Keratinocyte (primary cell): ENCODE data around the gene DCAF15. TPM values are rescaled to one million over a fixed set of nuclear protein-coding genes. Genes with fewer than 3 reads are reported as not detected.

Experiments used
- DNase-seq: peaks from one replicate; pipeline ENCODE4 v3.0.0-alpha.2; 2011; ENCODE audit warnings: low read depth, missing footprints, low spot score
- FAIRE-seq: peaks from 2 replicates; lab custom pipeline; 2011; peaks lifted over from hg19 to GRCh38; lab: Jason Lieb, UNC
- H2AFZ ChIP-seq: 2 replicates; pipeline ENCODE4 v1.6.0; 2012; ENCODE audit warnings: low read length, control low read depth, inconsistent platforms; ENCODE audit not compliant: control insufficient read depth
- H3K27ac ChIP-seq: 2 replicates; pipeline ENCODE4 v1.5.1; 2011; ENCODE audit warnings: low read length; ENCODE audit not compliant: control insufficient read depth, insufficient read depth
- H3K27me3 ChIP-seq: 3 replicates; pipeline ENCODE4 v1.6.0; 2011; ENCODE audit warnings: low read length; ENCODE audit not compliant: control insufficient read depth, insufficient read depth; ENCODE audit errors: extremely low read depth
- H3K36me3 ChIP-seq, 2 experiments: 2 replicates in 1 of 2; 3 replicates in 1 of 2; pipeline ENCODE4 v1.5.1; 2011; ENCODE audit warnings: low read length in 2 of 2, mild to moderate bottlenecking in 1 of 2; ENCODE audit not compliant: control insufficient read depth in 2 of 2, insufficient read depth in 2 of 2; ENCODE audit errors: extremely low read depth in 1 of 2
- H3K4me1 ChIP-seq: 3 replicates; pipeline ENCODE4 v1.5.1; 2011; ENCODE audit warnings: low read length; ENCODE audit not compliant: control insufficient read depth, insufficient read depth; ENCODE audit errors: extremely low read depth
- H3K4me2 ChIP-seq: 3 replicates; pipeline ENCODE4 v1.6.0; 2011; ENCODE audit warnings: low read depth, low read length; ENCODE audit not compliant: control insufficient read depth, insufficient read depth; ENCODE audit errors: extremely low read depth
- H3K4me3 ChIP-seq, 3 experiments: fragments of 200-600 bp in 1 of 3; sonication (generic) in 1 of 3; 2 replicates in 2 of 3; 3 replicates in 1 of 3; pipeline ENCODE4 v1.5.1; 2011 to 2016; ENCODE audit warnings: low read length in 3 of 3, mild to moderate bottlenecking in 3 of 3, control low read depth in 2 of 3, inconsistent platforms in 1 of 3, low read depth in 1 of 3, mixed read lengths in 1 of 3, mixed run types in 1 of 3, moderate library complexity in 1 of 3; ENCODE audit not compliant: control insufficient read depth in 2 of 3, insufficient read depth in 2 of 3; ENCODE audit errors: extremely low read depth in 1 of 3
- H3K79me2 ChIP-seq: 2 replicates; pipeline ENCODE4 v1.6.0; 2012; ENCODE audit warnings: low read length; ENCODE audit not compliant: control insufficient read depth, insufficient read depth
- H3K9ac ChIP-seq: 3 replicates; pipeline ENCODE4 v1.6.0; 2011; ENCODE audit warnings: low read length; ENCODE audit not compliant: control insufficient read depth, insufficient read depth; ENCODE audit errors: extremely low read depth
- H3K9me1 ChIP-seq: 3 replicates; pipeline ENCODE4 v1.6.0; 2011; ENCODE audit warnings: low read length; ENCODE audit not compliant: control insufficient read depth, insufficient read depth; ENCODE audit errors: extremely low read depth
- H3K9me3 ChIP-seq: 2 replicates; pipeline ENCODE4 v1.5.1; 2012; ENCODE audit warnings: low read depth, low read length; ENCODE audit not compliant: control insufficient read depth
- H4K20me1 ChIP-seq: 3 replicates; pipeline ENCODE4 v1.6.0; 2011; ENCODE audit warnings: low read length; ENCODE audit not compliant: control insufficient read depth, insufficient read depth; ENCODE audit errors: extremely low read depth
- CTCF ChIP-seq, 3 experiments: IDR thresholded peaks in 1 of 3; conservative IDR thresholded peaks in 1 of 3; optimal IDR thresholded peaks in 1 of 3; 2 replicates in 2 of 3; 3 replicates in 1 of 3; pipeline versions ENCODE3 to v1.5.1; 2011; ENCODE audit warnings: low read length in 3 of 3, mild to moderate bottlenecking in 3 of 3, moderate library complexity in 2 of 3, control low read depth in 1 of 3, inconsistent platforms in 1 of 3; ENCODE audit not compliant: insufficient read depth in 2 of 3; ENCODE audit errors: extremely low read depth in 1 of 3
- EZH2 ChIP-seq: IDR thresholded peaks from one replicate; pipeline ENCODE4 v1.6.1; 2012; ENCODE audit warnings: inconsistent platforms, mild to moderate bottlenecking, low read length, moderate library complexity
- dilution Hi-C: fragments of 300-500 bp; cut with MboI; formaldehyde crosslinking; loops from one replicate; pipeline ENCODE4 v1.7.0; 2020; ENCODE audit warnings: low sequenced_read_pairs; ENCODE audit not compliant: extremely low pct_ligation_motif_present
- polyA plus RNA-seq, 5 experiments: library from polyadenylated mRNA; depleted of rRNA in 3 of 5; stranded (reverse) in 3 of 5; stranded (forward) in 1 of 5; unstranded in 1 of 5; fragments of >200 nt; gene quantifications; 1 replicate in 1 of 5; 2 replicates in 3 of 5; 3 replicates in 1 of 5; pipeline versions ENCODE4 v1.2.1 to v1.2.3, GENCODE V29; 2011 to 2012; ENCODE audit warnings: missing spikeins in 2 of 5, low read depth in 1 of 5, low replicate concordance in 1 of 5

DCAF15 gene
- polyA plus RNA-seq, 1 donor (not counting 4 experiments of a cell fraction or from before 2014, with no cell fraction given): 15.1 TPM

DNA sequence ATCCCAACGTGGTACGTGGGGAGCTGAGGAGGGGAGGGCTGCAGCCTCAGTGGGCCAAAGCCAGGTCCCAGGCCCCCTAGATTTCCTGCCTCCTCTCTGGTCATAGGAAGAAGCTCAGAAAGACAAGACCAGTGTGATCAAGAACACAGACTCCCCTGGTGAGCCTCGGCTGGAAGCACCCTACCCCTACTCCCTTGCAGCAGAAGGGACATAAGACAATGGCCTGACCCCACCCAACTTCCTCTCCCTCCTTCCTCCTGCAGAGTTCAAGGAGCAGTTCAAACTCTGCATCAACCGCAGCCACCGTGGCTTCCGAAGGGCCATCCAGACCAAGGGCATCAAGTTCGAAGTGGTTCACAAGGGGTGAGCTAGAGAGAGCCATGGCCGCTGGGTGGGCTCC lies 25.6 kb upstream of the DCAF15 start:
- Histone ChIP-seq H3K9ac (no peak overlapping the region), H2AFZ (no peak overlapping the region), H3K79me2 (no peaks in the 10 kb centered on the region), H3K4me3 (no peak overlapping the region), H3K4me2 (no peak overlapping the region), H3K36me3 (peaks cover 15 to 19% of the 10 kb centered on the region in 2 experiments), H3K27ac (no peak overlapping the region), H3K9me3 (no peaks in the 10 kb centered on the region), H4K20me1 (no peaks in the 10 kb centered on the region), H3K4me1 (peaks cover under 1% of the 10 kb centered on the region), H3K9me1 (no peaks in the 10 kb centered on the region), H3K27me3 (no peaks in the 10 kb centered on the region)
- dilution Hi-C loops: no loop called here
- no peak for TF ChIP-seq EZH2
- no peak for DNase-seq
- FAIRE-seq: no peak

DNA sequence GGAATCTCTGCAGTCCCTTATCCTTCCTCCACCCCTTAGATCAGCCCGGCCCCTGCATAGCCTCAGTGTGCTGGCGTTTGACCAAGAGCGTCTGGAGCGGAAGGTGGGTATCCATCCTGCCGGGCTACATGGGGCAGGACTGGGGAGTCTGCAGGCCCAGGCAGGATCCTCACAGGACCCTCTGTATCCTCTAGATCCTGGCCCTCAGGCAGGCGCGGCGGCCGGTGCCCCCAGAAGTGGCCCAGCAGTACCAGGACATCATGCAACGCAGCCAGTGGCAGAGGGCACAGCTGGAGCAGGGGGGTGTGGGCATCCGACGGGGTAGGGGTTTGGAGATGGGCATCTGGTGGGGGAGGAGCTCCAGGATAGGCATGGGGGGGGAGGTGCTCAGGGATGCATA lies 23.0 kb upstream of the DCAF15 start:
- dilution Hi-C loops: no loop called here
- H3K4me3 ChIP-seq: no peak overlapping the region
- H3K27me3 ChIP-seq: peaks cover 4% of the 10 kb centered on the region
- no peak for TF ChIP-seq CTCF (optimal IDR thresholded peaks at IDR 0.05 in 1 of 3, IDR thresholded peaks at IDR 0.05 in 1 of 3, conservative IDR thresholded peaks at IDR 0.05 in 1 of 3; ENCODE audit: extremely low read depth in 1 of 3, insufficient read depth in 2 of 3, low read length in 3 of 3)
- no peak for TF ChIP-seq EZH2
- no peaks in the 10 kb centered on the region for H4K20me1 ChIP-seq
- peaks cover 3% of the 10 kb centered on the region for H3K4me1 ChIP-seq
- no peaks in the 10 kb centered on the region for H3K9me3 ChIP-seq
- H3K9me1 ChIP-seq: no peaks in the 10 kb centered on the region
- H2AFZ ChIP-seq: no peak overlapping the region
- no peak for DNase-seq
- H3K9ac ChIP-seq: no peak overlapping the region
- no peak overlapping the region for H3K4me2 ChIP-seq
- no peaks in the 10 kb centered on the region for H3K79me2 ChIP-seq
- FAIRE-seq: no peak
- no peak overlapping the region for H3K27ac ChIP-seq
- H3K36me3 ChIP-seq: peaks cover 11 to 15% of the 10 kb centered on the region in 2 experiments

DNA sequence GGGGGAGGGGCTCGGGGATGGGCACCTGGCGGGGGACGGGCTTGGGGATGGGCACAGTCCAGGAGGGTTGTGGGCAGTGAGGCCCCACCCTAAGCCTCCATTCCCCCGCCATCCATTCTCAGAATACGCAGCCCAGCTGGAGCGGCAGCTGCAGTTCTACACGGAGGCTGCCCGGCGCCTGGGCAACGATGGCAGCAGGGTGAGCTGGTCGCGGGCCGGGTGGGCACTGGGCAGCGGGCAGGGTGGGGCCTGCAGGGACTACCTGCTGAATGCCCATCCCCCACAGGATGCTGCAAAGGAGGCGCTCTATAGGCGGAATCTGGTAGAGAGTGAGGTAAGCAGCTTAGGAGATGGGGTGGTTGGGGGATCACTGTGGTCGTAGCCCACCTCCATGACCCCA lies 22.4 kb upstream of the DCAF15 start:
- Histone ChIP-seq H3K27me3 (peaks cover 5% of the 10 kb centered on the region), H3K9me3 (no peaks in the 10 kb centered on the region), H3K27ac (no peak overlapping the region), H3K4me3 (no peak overlapping the region), H2AFZ (no peak overlapping the region), H3K9ac (no peak overlapping the region), H3K4me1 (peaks cover 3% of the 10 kb centered on the region), H3K4me2 (no peak overlapping the region), H3K79me2 (no peaks in the 10 kb centered on the region), H3K9me1 (no peaks in the 10 kb centered on the region), H3K36me3 (peaks cover 8 to 15% of the 10 kb centered on the region in 2 experiments), H4K20me1 (no peaks in the 10 kb centered on the region)
- DNase-seq (no peak), FAIRE-seq (no peak)
- dilution Hi-C loops: no loop called here
- TF ChIP-seq CTCF (optimal IDR thresholded peaks at IDR 0.05 in 1 of 3, IDR thresholded peaks at IDR 0.05 in 1 of 3, conservative IDR thresholded peaks at IDR 0.05 in 1 of 3; ENCODE audit: extremely low read depth in 1 of 3, insufficient read depth in 2 of 3, low read length in 3 of 3) (no peak), EZH2 (no peak)
